ENCODE measurements around the gene DENND1A.

Gene DENND1A

DNA sequence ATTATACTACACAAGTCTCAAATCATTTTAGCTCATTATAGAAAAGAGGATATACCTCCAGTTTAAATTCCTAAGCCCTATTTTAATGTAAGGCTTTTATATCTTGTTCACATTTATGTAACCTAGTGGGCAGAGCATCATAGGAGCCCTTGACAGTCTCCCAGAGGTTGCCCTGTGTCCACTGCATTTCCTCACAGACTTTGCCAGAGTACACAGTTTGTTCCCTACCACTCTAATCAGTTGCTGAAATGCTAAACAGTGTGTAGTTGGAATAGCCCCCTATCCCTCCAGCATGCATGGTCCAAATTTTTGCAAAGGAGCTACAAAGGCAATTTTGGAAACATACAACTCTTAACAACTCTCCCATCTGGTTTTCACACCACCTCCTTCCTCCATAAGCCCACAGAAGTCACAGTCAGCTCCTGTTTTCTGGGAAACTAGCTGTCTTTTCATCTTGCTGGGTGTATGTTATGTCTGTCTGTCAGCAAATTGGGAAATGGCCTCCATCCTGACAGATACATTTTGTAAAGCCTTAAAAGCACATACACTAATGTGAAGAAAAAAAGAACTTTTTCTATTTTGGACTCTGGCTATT lies 212.2 kb downstream of the DENND1A start:
- no peak for DNase-seq (ENCODE audit: extremely low spot score)
- ChIA-PET POLR2A (no interaction called here), CTCF (no interaction called here)
- TF ChIP-seq FOXM1 (IDR thresholded peaks at IDR 0.05; ENCODE audit: borderline replicate concordance): no peak
- no peak for TF ChIP-seq CTBP1 (IDR thresholded peaks at IDR 0.05; ENCODE audit: borderline replicate concordance)
- TF ChIP-seq HDGF (IDR thresholded peaks at IDR 0.05; ENCODE audit: borderline replicate concordance): no peak
- no peak for TF ChIP-seq LEF1 (IDR thresholded peaks at IDR 0.05; ENCODE audit: borderline replicate concordance)
- TF ChIP-seq FOXA1 (IDR thresholded peaks at IDR 0.05): no peak
- no peak for TF ChIP-seq TARDBP (IDR thresholded peaks at IDR 0.05)
- TF ChIP-seq PKNOX1 (IDR thresholded peaks at IDR 0.05): no peak
- TF ChIP-seq SUZ12 (IDR thresholded peaks at IDR 0.05): no peak
- TF ChIP-seq ARNT (IDR thresholded peaks at IDR 0.05): no peak
- no peak for TF ChIP-seq ZNF384 (IDR thresholded peaks at IDR 0.05)
- no peak for TF ChIP-seq FOXK2 (IDR thresholded peaks at IDR 0.05)

GRCh38 chr9:123716339-123716945 lies 213.5 kb downstream of the DENND1A start:
- ChIA-PET CTCF (no interaction called here), POLR2A (no interaction called here)
- no peak for DNase-seq (ENCODE audit: extremely low spot score)
- no peak for TF ChIP-seq BHLHE40 (IDR thresholded peaks at IDR 0.05; ENCODE audit: borderline replicate concordance)
- no peak for TF ChIP-seq ARNT (IDR thresholded peaks at IDR 0.05)
- no peak for TF ChIP-seq LEF1 (IDR thresholded peaks at IDR 0.05; ENCODE audit: borderline replicate concordance)
- no peak for TF ChIP-seq HDGF (IDR thresholded peaks at IDR 0.05; ENCODE audit: borderline replicate concordance)
- TF ChIP-seq FOXK2 (IDR thresholded peaks at IDR 0.05): no peak
- no peak for TF ChIP-seq L3MBTL2 (conservative IDR thresholded peaks at IDR 0.05)
- no peak for TF ChIP-seq NFRKB (IDR thresholded peaks at IDR 0.05)
- no peak for TF ChIP-seq TARDBP (IDR thresholded peaks at IDR 0.05)
- TF ChIP-seq ELF4 (IDR thresholded peaks at IDR 0.05): no peak
- no peak for TF ChIP-seq FOXM1 (IDR thresholded peaks at IDR 0.05; ENCODE audit: borderline replicate concordance)
- no peak for TF ChIP-seq CTBP1 (IDR thresholded peaks at IDR 0.05; ENCODE audit: borderline replicate concordance)
- no peak for TF ChIP-seq SUZ12 (IDR thresholded peaks at IDR 0.05)
- no peak for TF ChIP-seq PKNOX1 (IDR thresholded peaks at IDR 0.05)
- TF ChIP-seq ZNF384 (IDR thresholded peaks at IDR 0.05): no peak
- no peak for TF ChIP-seq FOXA1 (IDR thresholded peaks at IDR 0.05)
- no peak for TF ChIP-seq SP1 (IDR thresholded peaks at IDR 0.05)

- CTCF ChIA-PET: no interaction called here
- DNase-seq (ENCODE audit: extremely low spot score): no peak
- TF ChIP-seq HDGF (IDR thresholded peaks at IDR 0.05; ENCODE audit: borderline replicate concordance) (no peak), FOXK2 (IDR thresholded peaks at IDR 0.05) (no peak), PKNOX1 (IDR thresholded peaks at IDR 0.05) (no peak), ZNF384 (IDR thresholded peaks at IDR 0.05) (no peak), L3MBTL2 (conservative IDR thresholded peaks at IDR 0.05) (no peak), LEF1 (IDR thresholded peaks at IDR 0.05; ENCODE audit: borderline replicate concordance) (no peak), TARDBP (IDR thresholded peaks at IDR 0.05) (no peak), SP1 (IDR thresholded peaks at IDR 0.05) (no peak), FOXA1 (IDR thresholded peaks at IDR 0.05) (no peak), NFRKB (IDR thresholded peaks at IDR 0.05) (no peak), ARNT (IDR thresholded peaks at IDR 0.05) (no peak), FOXM1 (IDR thresholded peaks at IDR 0.05; ENCODE audit: borderline replicate concordance) (no peak), CTBP1 (IDR thresholded peaks at IDR 0.05; ENCODE audit: borderline replicate concordance) (no peak), ELF4 (IDR thresholded peaks at IDR 0.05) (no peak)
- POLR2A ChIA-PET: no interaction called here
Measured at GRCh38 chr9:123715258-123715657, 214.7 kb downstream of the DENND1A start.

DNA sequence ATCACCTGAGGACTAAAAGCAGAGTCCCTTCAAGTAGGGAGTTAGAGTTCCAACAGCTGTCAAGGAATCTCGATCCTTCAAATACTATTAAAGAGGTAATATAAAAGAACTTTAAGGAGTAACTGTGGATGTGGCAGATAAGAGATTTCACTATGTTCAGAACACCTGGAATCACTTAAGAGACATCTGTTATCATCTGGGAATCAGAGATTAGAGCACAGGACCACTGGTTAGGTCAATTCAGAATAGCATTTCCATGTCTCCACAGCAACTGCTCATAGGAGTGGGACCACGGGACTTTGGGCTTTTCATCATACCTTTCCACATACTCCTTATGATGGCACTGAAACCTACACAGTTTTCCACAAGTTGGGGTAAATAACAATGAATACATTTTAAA lies 216.6 kb downstream of the DENND1A start:
- TF ChIP-seq HDGF (IDR thresholded peaks at IDR 0.05; ENCODE audit: borderline replicate concordance) (no peak), NFRKB (IDR thresholded peaks at IDR 0.05) (no peak), PKNOX1 (IDR thresholded peaks at IDR 0.05) (no peak), FOXK2 (IDR thresholded peaks at IDR 0.05) (no peak), BHLHE40 (IDR thresholded peaks at IDR 0.05; ENCODE audit: borderline replicate concordance) (no peak), ARNT (IDR thresholded peaks at IDR 0.05) (no peak), SUZ12 (IDR thresholded peaks at IDR 0.05) (no peak), TARDBP (IDR thresholded peaks at IDR 0.05) (no peak), CTBP1 (IDR thresholded peaks at IDR 0.05; ENCODE audit: borderline replicate concordance) (no peak), ELF4 (IDR thresholded peaks at IDR 0.05) (no peak), L3MBTL2 (conservative IDR thresholded peaks at IDR 0.05) (no peak), FOXM1 (IDR thresholded peaks at IDR 0.05; ENCODE audit: borderline replicate concordance) (no peak), SP1 (IDR thresholded peaks at IDR 0.05) (no peak), LEF1 (IDR thresholded peaks at IDR 0.05; ENCODE audit: borderline replicate concordance) (no peak), FOXA1 (IDR thresholded peaks at IDR 0.05) (no peak), ZNF384 (IDR thresholded peaks at IDR 0.05) (no peak)
- ChIA-PET CTCF (no interaction called here), POLR2A (no interaction called here)
- DNase-seq (ENCODE audit: extremely low spot score): no peak

DNA sequence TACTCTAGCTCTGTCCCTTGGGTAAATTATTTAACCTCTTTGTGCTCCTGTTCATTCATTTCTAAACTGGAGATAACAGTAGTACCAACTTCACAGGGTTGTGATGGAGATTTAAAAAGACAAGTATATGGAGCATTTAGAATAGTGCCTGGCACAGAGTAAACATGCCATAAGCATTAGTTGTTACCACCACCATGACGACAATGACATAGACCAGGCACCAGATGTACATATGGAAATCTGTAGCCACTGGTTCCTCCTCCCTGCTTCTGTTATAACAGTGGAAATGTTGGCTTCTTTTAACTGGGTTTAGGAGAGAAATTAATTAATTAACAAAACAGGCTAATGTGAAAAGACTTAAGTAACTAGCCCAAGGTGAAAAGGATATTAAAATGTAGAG lies 217.5 kb downstream of the DENND1A start:
- TF ChIP-seq HDGF (IDR thresholded peaks at IDR 0.05; ENCODE audit: borderline replicate concordance) (no peak), SP1 (IDR thresholded peaks at IDR 0.05) (no peak), CTBP1 (IDR thresholded peaks at IDR 0.05; ENCODE audit: borderline replicate concordance) (no peak), ARNT (IDR thresholded peaks at IDR 0.05) (no peak), FOXM1 (IDR thresholded peaks at IDR 0.05; ENCODE audit: borderline replicate concordance) (no peak), ZNF384 (IDR thresholded peaks at IDR 0.05) (no peak), TARDBP (IDR thresholded peaks at IDR 0.05) (no peak), ELF4 (IDR thresholded peaks at IDR 0.05) (no peak), SUZ12 (IDR thresholded peaks at IDR 0.05) (no peak), L3MBTL2 (conservative IDR thresholded peaks at IDR 0.05) (no peak), PKNOX1 (IDR thresholded peaks at IDR 0.05) (no peak), NFRKB (IDR thresholded peaks at IDR 0.05) (no peak), FOXK2 (IDR thresholded peaks at IDR 0.05) (no peak), BHLHE40 (IDR thresholded peaks at IDR 0.05; ENCODE audit: borderline replicate concordance) (no peak), FOXA1 (IDR thresholded peaks at IDR 0.05) (no peak)
- POLR2A ChIA-PET: no interaction called here
- CTCF ChIA-PET: no interaction called here
- DNase-seq (ENCODE audit: extremely low spot score): no peak

Data from HEK293T (cell line).